ENCODE measurements around the gene PLEKHD1.

DNA sequence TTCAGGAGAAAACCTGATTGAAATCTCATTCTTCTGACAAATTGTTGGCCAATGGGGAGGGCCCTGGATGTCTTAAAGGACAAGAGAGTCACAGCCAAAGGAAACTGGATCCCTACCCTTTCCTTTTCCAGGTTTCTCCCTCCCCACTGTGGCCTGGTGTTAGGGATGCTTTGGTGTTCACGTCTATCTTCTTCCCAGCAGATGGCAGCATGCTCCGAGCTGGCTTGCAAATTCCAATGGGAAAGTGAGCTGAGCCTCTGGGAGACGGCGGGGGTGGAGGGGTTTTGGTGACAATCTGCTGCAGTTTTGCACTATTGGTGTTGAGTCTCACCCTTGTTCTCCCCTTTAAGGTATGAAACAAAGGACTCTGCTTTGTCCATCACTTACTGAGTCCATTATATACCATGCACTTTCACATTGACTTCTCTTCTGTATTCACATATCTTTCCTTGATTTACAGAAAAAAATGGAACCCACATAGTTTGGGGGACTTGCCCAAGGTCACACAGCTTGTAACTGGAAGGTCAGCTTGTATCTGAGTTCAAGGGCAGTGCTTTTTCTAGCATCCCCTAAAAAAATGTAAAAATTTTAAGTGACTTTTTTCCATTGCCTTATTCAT, 50.8 kb downstream of the PLEKHD1 start:
- TF ChIP-seq, protein P1, sequence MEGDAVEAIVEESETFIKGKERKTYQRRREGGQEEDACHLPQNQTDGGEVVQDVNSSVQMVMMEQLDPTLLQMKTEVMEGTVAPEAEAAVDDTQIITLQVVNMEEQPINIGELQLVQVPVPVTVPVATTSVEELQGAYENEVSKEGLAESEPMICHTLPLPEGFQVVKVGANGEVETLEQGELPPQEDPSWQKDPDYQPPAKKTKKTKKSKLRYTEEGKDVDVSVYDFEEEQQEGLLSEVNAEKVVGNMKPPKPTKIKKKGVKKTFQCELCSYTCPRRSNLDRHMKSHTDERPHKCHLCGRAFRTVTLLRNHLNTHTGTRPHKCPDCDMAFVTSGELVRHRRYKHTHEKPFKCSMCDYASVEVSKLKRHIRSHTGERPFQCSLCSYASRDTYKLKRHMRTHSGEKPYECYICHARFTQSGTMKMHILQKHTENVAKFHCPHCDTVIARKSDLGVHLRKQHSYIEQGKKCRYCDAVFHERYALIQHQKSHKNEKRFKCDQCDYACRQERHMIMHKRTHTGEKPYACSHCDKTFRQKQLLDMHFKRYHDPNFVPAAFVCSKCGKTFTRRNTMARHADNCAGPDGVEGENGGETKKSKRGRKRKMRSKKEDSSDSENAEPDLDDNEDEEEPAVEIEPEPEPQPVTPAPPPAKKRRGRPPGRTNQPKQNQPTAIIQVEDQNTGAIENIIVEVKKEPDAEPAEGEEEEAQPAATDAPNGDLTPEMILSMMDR (IDR thresholded peaks at IDR 0.05), result peak in 4 of 6 experiments; percentile 28 to 49 (median 36)
- TF ChIP-seq POLR2A (IDR thresholded peaks at IDR 0.05), result no peak

Measured in Peyer's patch (tissue), 4 donors.